OCI-LY1 (cell line): ENCODE measurements around the gene LATS2.

Experiments used
- EZH2 ChIP-seq: fragments of 200-600 bp; sonication (generic), shearing (Covaris generic); IDR thresholded peaks from 2 replicates; pipeline ENCODE4 v1.8.0; 2017; ENCODE audit warnings: borderline replicate concordance, mixed run types, mild to moderate bottlenecking, antibody characterized with exemption, low read length, moderate library complexity, mixed read lengths
- TF ChIP-seq, protein P1 (sequence below): fragments of 200-600 bp; sonication (generic), shearing (Covaris generic); IDR thresholded peaks from 2 replicates; pipeline ENCODE4 v1.5.1; 2017; ENCODE audit warnings: mild to moderate bottlenecking, antibody characterized with exemption, low read length, moderate library complexity, mixed read lengths

DNA sequence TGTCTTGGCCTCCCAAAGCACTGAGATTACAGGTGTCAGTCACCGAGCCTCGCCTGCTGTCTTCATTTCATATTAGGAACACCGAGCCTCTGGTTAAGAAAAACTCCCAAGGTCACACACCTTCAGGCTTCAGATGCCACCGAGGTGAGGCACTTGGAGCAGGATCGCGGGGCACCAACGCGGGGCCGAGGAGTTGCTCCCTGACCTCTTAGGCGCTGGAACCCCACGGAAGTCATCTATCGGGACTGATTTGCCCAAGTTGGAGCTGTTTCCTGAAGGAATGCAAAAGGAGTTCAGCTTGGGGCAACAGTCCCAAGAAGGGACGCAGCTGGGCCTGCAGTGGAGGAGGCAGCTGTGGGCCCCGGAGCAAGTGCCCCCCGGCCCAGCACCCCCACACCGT is 108.5 kb downstream of the LATS2 start:
- TF ChIP-seq, protein P1, sequence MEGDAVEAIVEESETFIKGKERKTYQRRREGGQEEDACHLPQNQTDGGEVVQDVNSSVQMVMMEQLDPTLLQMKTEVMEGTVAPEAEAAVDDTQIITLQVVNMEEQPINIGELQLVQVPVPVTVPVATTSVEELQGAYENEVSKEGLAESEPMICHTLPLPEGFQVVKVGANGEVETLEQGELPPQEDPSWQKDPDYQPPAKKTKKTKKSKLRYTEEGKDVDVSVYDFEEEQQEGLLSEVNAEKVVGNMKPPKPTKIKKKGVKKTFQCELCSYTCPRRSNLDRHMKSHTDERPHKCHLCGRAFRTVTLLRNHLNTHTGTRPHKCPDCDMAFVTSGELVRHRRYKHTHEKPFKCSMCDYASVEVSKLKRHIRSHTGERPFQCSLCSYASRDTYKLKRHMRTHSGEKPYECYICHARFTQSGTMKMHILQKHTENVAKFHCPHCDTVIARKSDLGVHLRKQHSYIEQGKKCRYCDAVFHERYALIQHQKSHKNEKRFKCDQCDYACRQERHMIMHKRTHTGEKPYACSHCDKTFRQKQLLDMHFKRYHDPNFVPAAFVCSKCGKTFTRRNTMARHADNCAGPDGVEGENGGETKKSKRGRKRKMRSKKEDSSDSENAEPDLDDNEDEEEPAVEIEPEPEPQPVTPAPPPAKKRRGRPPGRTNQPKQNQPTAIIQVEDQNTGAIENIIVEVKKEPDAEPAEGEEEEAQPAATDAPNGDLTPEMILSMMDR: no peak
- TF ChIP-seq EZH2: no peak
